Gastrocnemius medialis (tissue), 4 donors: ENCODE data around the gene ADH6. TPM values are rescaled to one million over a fixed set of nuclear protein-coding genes. Genes with fewer than 3 reads are reported as not detected.

ENCODE experiments used
- ATAC-seq, 2 donors: fragments of 150-250 bp; one replicate each; pipeline ENCODE4 v1.9.1; 2016
- DNase-seq, 2 donors: peaks; one replicate each; pipeline ENCODE4 v3.0.0-alpha.2; 2019
- H3K27ac ChIP-seq, 4 donors: fragments of 200-600 bp; sonication (generic); 1 replicate in 1 of 4; 2 replicates in 3 of 4; pipeline ENCODE4 v1.5.1; 2016 to 2018; ENCODE audit warnings: mild to moderate bottlenecking in 2 of 4, moderate library complexity in 1 of 4
- H3K27me3 ChIP-seq, 3 donors: fragments of 200-600 bp; sonication (generic) in 2 of 3; 1 replicate in 1 of 3; 2 replicates in 2 of 3; pipeline versions ENCODE4 v1.5.1 to v1.6.0; 2016 to 2019; ENCODE audit warnings: mild to moderate bottlenecking in 1 of 3, moderate library complexity in 1 of 3
- H3K36me3 ChIP-seq, 2 donors: fragments of 200-600 bp; sonication (generic) in 1 of 2; one replicate each; pipeline ENCODE4 v1.5.1; 2017 to 2018
- H3K4me1 ChIP-seq, 2 donors: fragments of 200-600 bp; sonication (generic) in 1 of 2; one replicate each; pipeline ENCODE4 v1.5.1; 2016 to 2017; ENCODE audit warnings: mild to moderate bottlenecking in 2 of 2
- H3K4me3 ChIP-seq, 4 donors: fragments of 200-600 bp; sonication (generic) in 3 of 4; 1 replicate in 1 of 4; 2 replicates in 3 of 4; pipeline ENCODE4 v1.5.1; 2016 to 2019; ENCODE audit warnings: mild to moderate bottlenecking in 2 of 4
- H3K9me3 ChIP-seq, 3 donors: fragments of 200-600 bp; sonication (generic) in 2 of 3; 1 replicate in 1 of 3; 2 replicates in 2 of 3; pipeline ENCODE4 v1.5.1; 2016 to 2019
- POLR2A ChIP-seq, 2 donors: fragments of 450-650 bp; IDR thresholded peaks; one replicate each; pipeline ENCODE4 v1.6.1; 2017; ENCODE audit warnings: antibody characterized with exemption in 2 of 2, mild to moderate bottlenecking in 2 of 2, moderate library complexity in 2 of 2
- in situ Hi-C, 4 donors: fragments of 200-750 bp; cut with MboI; loops; one replicate each; pipeline versions ENCODE4 v1.15.0 to v1.8.0; 2017; ENCODE audit warnings: low sequenced_read_pairs in 4 of 4
- intact Hi-C: fragments of 100-400 bp; cut with DNase I; formaldehyde crosslinking; loops from one replicate; pipeline ENCODE4 v1.15.1; 2023; ENCODE audit warnings: low total_unique reads
- total RNA-seq, 4 donors: library from RNA; depleted of rRNA; stranded (reverse); fragments of >200 nt; gene quantifications; one replicate each; pipeline versions ENCODE4 v1.1.0 to v1.2.3, GENCODE V29; 2016
- TF ChIP-seq, protein P1 (sequence below), 5 experiments: fragments of 450-650 bp in 3 of 5; fragments of 200-600 bp in 2 of 5; sonication (generic) in 2 of 5; IDR thresholded peaks in 4 of 5; conservative IDR thresholded peaks in 1 of 5; 1 replicate in 4 of 5; 2 replicates in 1 of 5; pipeline ENCODE4 v1.5.1; 2016 to 2019; ENCODE audit warnings: antibody characterized with exemption in 5 of 5, mild to moderate bottlenecking in 3 of 5, moderate library complexity in 3 of 5

The ADH6 gene
- total RNA-seq, 4 donors from 2014 or later: 0.16 to 0.49 TPM; not detected in 2

DNA sequence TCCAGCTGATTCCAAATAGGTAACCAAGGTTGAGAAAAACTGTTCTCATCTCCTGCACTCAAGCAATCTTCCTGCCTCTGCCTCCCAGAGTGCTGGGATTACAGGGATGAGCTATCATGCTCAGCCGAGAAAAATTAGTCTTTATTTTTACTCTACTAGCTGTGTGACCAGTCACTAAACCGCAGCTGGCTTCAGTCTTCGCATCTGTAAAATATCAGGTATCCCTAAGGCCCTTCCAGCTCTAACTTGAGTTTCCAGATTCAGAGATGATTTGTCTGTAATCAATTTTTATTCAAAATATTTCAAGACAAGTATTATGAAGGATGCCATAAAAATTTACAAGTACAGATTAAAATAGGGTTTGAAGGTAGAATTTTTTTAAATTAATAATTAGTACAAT, 3.5 kb downstream of the ADH6 start:
- no peak for TF ChIP-seq POLR2A (IDR thresholded peaks at IDR 0.05)
- TF ChIP-seq, protein P1, sequence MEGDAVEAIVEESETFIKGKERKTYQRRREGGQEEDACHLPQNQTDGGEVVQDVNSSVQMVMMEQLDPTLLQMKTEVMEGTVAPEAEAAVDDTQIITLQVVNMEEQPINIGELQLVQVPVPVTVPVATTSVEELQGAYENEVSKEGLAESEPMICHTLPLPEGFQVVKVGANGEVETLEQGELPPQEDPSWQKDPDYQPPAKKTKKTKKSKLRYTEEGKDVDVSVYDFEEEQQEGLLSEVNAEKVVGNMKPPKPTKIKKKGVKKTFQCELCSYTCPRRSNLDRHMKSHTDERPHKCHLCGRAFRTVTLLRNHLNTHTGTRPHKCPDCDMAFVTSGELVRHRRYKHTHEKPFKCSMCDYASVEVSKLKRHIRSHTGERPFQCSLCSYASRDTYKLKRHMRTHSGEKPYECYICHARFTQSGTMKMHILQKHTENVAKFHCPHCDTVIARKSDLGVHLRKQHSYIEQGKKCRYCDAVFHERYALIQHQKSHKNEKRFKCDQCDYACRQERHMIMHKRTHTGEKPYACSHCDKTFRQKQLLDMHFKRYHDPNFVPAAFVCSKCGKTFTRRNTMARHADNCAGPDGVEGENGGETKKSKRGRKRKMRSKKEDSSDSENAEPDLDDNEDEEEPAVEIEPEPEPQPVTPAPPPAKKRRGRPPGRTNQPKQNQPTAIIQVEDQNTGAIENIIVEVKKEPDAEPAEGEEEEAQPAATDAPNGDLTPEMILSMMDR (IDR thresholded peaks at IDR 0.05 in 4 of 5, conservative IDR thresholded peaks at IDR 0.05 in 1 of 5): no peak
- in situ Hi-C loops (no loop called here), intact Hi-C loops (no loop called here)
- H3K9me3 ChIP-seq: no peaks in the 10 kb centered on the region
- H3K36me3 ChIP-seq: no peaks in the 10 kb centered on the region
- no peak for DNase-seq
- no peaks in the 10 kb centered on the region for H3K4me1 ChIP-seq
- H3K27me3 ChIP-seq: no peaks in the 10 kb centered on the region
- no peak overlapping the region for H3K4me3 ChIP-seq
- no peak for ATAC-seq
- H3K27ac ChIP-seq: no peak overlapping the region

DNA sequence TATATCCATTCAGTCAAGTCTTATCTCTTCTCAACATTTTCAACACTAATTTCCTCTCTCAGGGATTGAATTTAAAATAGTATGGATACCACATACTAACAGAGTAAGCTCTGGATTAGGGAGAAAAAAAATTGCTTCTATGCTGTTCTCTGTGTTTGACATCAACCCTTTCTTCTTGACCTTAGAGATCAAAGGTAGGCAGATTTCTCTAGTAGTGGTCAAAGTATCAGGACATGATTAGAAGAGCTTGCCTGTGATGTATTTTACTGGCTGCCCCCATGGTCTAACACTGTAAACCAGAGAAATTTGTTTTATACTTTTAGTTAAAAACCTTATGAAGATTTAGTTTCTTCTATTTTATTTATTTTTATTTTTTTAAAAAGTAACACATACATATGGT, 8.3 kb downstream of the ADH6 start:
- TF ChIP-seq, protein P1 (IDR thresholded peaks at IDR 0.05 in 4 of 5, conservative IDR thresholded peaks at IDR 0.05 in 1 of 5): no peak
- TF ChIP-seq POLR2A (IDR thresholded peaks at IDR 0.05): no peak
- in situ Hi-C loops: no loop called here
- ATAC-seq: no peak

GRCh38 chr4:99209671-99210070, 9.4 kb downstream of the ADH6 start:
- intact Hi-C loops (no loop called here), in situ Hi-C loops (loop anchor here in 1 of 4 donors (10.0 kb wide), 1 partner anchor 195 kb away; no protein-coding TSS in a partner anchor)
- Histone ChIP-seq H3K4me3 (no peak overlapping the region), H3K9me3 (no peaks in the 10 kb centered on the region), H3K4me1 (no peaks in the 10 kb centered on the region), H3K27me3 (no peaks in the 10 kb centered on the region), H3K27ac (no peak overlapping the region), H3K36me3 (no peaks in the 10 kb centered on the region)
- TF ChIP-seq, protein P1 (IDR thresholded peaks at IDR 0.05 in 4 of 5, conservative IDR thresholded peaks at IDR 0.05 in 1 of 5): no peak
- no peak for TF ChIP-seq POLR2A (IDR thresholded peaks at IDR 0.05)
- no peak for ATAC-seq
- DNase-seq: no peak

More for the DNA sequence above, 8.3 kb downstream of the ADH6 start:
- no peak for DNase-seq
- Histone ChIP-seq H3K4me1 (no peaks in the 10 kb centered on the region), H3K27ac (no peak overlapping the region), H3K9me3 (no peaks in the 10 kb centered on the region), H3K4me3 (no peak overlapping the region), H3K36me3 (no peaks in the 10 kb centered on the region), H3K27me3 (no peaks in the 10 kb centered on the region)
- intact Hi-C loops: no loop called here

DNA sequence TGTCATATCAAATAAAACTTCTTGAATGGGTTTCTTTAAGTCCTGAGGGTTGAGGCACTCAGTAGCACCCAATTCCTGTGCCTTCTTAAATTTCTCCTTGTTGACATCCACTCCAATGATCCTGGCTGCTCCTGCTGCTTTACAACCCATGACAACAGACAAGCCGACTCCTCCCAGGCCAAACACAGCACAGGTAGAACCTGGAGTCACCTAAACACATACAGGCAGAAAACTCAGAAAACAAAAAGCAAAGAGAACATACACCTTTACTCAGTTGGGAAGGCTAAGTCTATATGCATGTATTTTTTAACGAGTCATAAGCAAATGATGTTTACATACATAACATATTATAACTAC, 10.3 kb downstream of the ADH6 start:
- intact Hi-C loops: no loop called here
- in situ Hi-C loops: loop anchor here in 1 of 4 donors (10.0 kb wide), 1 partner anchor 196 kb away; no protein-coding TSS in a partner anchor
- no peak for DNase-seq
- no peaks in the 10 kb centered on the region for H3K9me3 ChIP-seq
- no peaks in the 10 kb centered on the region for H3K4me1 ChIP-seq
- TF ChIP-seq, protein P1 (IDR thresholded peaks at IDR 0.05 in 4 of 5, conservative IDR thresholded peaks at IDR 0.05 in 1 of 5): no peak
- TF ChIP-seq POLR2A (IDR thresholded peaks at IDR 0.05): no peak
- no peak for ATAC-seq
- H3K4me3 ChIP-seq: no peak overlapping the region
- H3K27me3 ChIP-seq: no peaks in the 10 kb centered on the region
- H3K36me3 ChIP-seq: no peaks in the 10 kb centered on the region
- H3K27ac ChIP-seq: no peak overlapping the region
